Measurements from ENCODE around the gene SCNN1B. TPM values are rescaled to one million over a fixed set of nuclear protein-coding genes. Genes with fewer than 3 reads are reported as not detected.
"Not testable (repeated sequence)": the region's sequence is repeated elsewhere in the genome, so short reads cannot be mapped to it uniquely, and the experiment has no call there.

The SCNN1B gene
- total RNA-seq, 2 donors from 2014 or later = 27.7 to 94.7 TPM

GRCh38 chr16:23296994-23297393 lies 5.1 kb upstream of the SCNN1B start:
- no peaks in the 10 kb centered on the region for H3K9me3 ChIP-seq
- H3K9ac ChIP-seq (ENCODE audit: low read depth in 2 of 2, low read length in 2 of 2) = no peak overlapping the region
- H3K4me1 ChIP-seq = no peaks in the 10 kb centered on the region
- no peaks in the 10 kb centered on the region for H3K27me3 ChIP-seq
- H3K27ac ChIP-seq = no peak overlapping the region
- intact Hi-C loops (cut with DNase I) = no loop called here
- no peaks in the 10 kb centered on the region for H3K36me3 ChIP-seq
- no peak overlapping the region for H3K4me3 ChIP-seq
- peak; percentile 48 for DNase-seq
- no peak for TF ChIP-seq CTCF (IDR thresholded peaks at IDR 0.05)

- Histone ChIP-seq H3K27ac (no peak overlapping the region), H3K9ac (ENCODE audit: low read depth in 2 of 2, low read length in 2 of 2) (no peak overlapping the region), H3K4me1 (no peaks in the 10 kb centered on the region), H3K4me3 (no peak overlapping the region), H3K36me3 (no peaks in the 10 kb centered on the region), H3K9me3 (no peaks in the 10 kb centered on the region), H3K27me3 (no peaks in the 10 kb centered on the region)
- intact Hi-C loops (cut with DNase I) = no loop called here
- no peak for TF ChIP-seq CTCF (IDR thresholded peaks at IDR 0.05)
- no peak for DNase-seq
Observed at GRCh38 chr16:23298290-23298915, 3.7 kb upstream of the SCNN1B start.

DNA sequence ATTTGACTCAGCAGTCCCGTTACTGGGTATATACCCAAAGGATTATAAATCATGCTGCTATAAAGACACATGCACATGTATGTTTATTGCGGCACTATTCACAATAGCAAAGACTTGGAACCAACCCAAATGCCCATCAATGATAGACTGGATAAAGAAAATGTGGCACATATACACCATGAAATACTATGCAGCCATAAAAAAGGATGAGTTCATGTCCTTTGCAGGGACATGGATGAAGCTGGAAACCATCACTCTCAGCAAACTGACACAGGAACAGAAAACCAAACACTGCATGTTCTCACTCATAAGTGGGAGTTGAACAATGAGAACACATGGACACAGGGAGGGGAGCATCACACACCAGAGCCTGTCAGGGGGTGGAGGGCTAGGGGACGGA lies 2.3 kb upstream of the SCNN1B start:
- H3K9me3 ChIP-seq; H3K4me1 ChIP-seq; H3K4me3 ChIP-seq; H3K9ac ChIP-seq (ENCODE audit: low read depth in 2 of 2, low read length in 2 of 2); H3K36me3 ChIP-seq; DNase-seq; H3K27ac ChIP-seq; intact Hi-C loops (cut with DNase I); H3K27me3 ChIP-seq: not testable (repeated sequence)

DNA sequence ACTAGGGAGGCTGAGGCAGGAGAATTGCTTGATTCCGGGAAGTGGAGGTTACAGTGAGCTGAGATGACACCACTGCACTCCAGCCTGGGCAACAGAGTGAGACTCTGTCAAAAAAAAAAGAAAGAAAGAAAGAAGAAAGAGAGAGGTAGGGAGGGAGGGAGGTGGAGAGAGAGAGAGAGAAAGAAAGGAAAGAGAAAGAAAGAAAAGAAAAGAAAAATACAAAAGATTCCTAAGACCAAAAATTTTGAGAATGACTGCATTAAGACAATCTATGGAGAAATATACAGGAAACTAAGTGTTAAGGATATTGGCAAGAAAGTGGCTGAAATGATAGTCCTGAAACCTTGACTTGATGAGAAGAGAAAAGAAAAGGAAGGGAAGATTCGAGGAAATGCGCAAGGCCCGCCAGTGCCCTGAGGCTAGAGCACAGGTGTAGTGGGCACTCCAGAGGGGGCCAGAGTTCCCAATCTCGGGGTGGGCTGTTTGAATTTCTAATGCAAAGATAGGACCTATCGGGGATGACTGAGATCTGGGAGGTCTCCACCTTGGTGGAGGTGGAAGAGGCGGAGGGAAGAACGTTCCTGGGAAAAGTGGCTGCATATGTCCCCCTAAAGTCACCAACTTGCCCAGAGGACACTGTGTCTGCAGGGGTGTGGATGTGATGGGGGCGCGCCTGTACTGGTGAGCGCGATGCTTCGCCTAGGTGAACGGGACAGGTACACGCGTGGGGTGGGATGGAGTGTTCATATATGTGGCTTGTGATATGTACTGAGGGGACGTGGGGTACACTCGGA lies 654 bp upstream of the SCNN1B start:
- TF ChIP-seq CTCF (IDR thresholded peaks at IDR 0.05) = no peak
- H3K9me3 ChIP-seq = no peaks in the 10 kb centered on the region
- peak overlapping the region; percentile 50 for H3K4me3 ChIP-seq
- peak overlapping the region; percentile 41 to 80 for H3K9ac ChIP-seq (ENCODE audit: low read depth in 2 of 2, low read length in 2 of 2)
- DNase-seq = no peak
- no peaks in the 10 kb centered on the region for H3K36me3 ChIP-seq
- no peaks in the 10 kb centered on the region for H3K4me1 ChIP-seq
- H3K27ac ChIP-seq = no peak overlapping the region
- no peaks in the 10 kb centered on the region for H3K27me3 ChIP-seq
- intact Hi-C loops (cut with DNase I) = no loop called here

GRCh38 chr16:23303685-23304084 lies 1.6 kb downstream of the SCNN1B start:
- intact Hi-C loops (cut with DNase I) = no loop called here

More at GRCh38 chr16:23303685-23304084, 1.6 kb downstream of the SCNN1B start:
- no peaks in the 10 kb centered on the region for H3K27me3 ChIP-seq
- no peak overlapping the region for H3K9ac ChIP-seq (ENCODE audit: low read depth in 2 of 2, low read length in 2 of 2)
- no peak overlapping the region for H3K4me3 ChIP-seq
- H3K36me3 ChIP-seq = no peaks in the 10 kb centered on the region
- H3K27ac ChIP-seq = no peak overlapping the region
- H3K9me3 ChIP-seq = no peaks in the 10 kb centered on the region
- no peaks in the 10 kb centered on the region for H3K4me1 ChIP-seq
- no peak for DNase-seq
- no peak for TF ChIP-seq CTCF (IDR thresholded peaks at IDR 0.05)

All from colonic mucosa (tissue), 4 donors.